SK-N-SH (cell line): ENCODE data around the gene PLPPR2. TPM values are rescaled to one million over a fixed set of nuclear protein-coding genes. Genes with fewer than 3 reads are reported as not detected.

Experiments used
- CTCF ChIA-PET: fragments of 300-600, 350-600 bp; formaldehyde crosslinking; extraction: SDS; loops from one replicate; lab custom pipeline; 2021; lab: Yijun Ruan, JAX
- POLR2A ChIA-PET: fragments of 350-600 bp; sonication (Branson Sonifier 250); formaldehyde crosslinking; extraction: SDS; loops from one replicate; lab custom pipeline; 2020; ENCODE audit warnings: antibody characterized with exemption, inconsistent platforms; lab: Yijun Ruan, JAX
- DNase-seq: peaks from one replicate; pipeline ENCODE4 v3.0.0; 2012
- H2AFZ ChIP-seq: fragments of 200-600 bp; sonication (generic); 2 replicates; pipeline ENCODE4 v1.8.1; 2016; ENCODE audit warnings: antibody characterized with exemption, mild to moderate bottlenecking, low read depth
- H3F3A ChIP-seq: fragments of 200-600 bp; sonication (generic); replicated peaks from 2 replicates; pipeline ENCODE3; 2016; ENCODE audit warnings: antibody characterized with exemption, mild to moderate bottlenecking; ENCODE audit not compliant: insufficient read depth
- H3K27ac ChIP-seq, 2 experiments: fragments of 200-500 bp in 1 of 2; fragments of 200-600 bp in 1 of 2; sonication (Bioruptor generic) in 1 of 2; sonication (generic), shearing (Covaris generic) in 1 of 2; 2 replicates each; pipeline versions ENCODE4 v1.5.1 to v1.6.1; 2014 to 2016; ENCODE audit warnings: low read depth in 2 of 2, inconsistent platforms in 1 of 2, low read length in 1 of 2, mild to moderate bottlenecking in 1 of 2, mixed read lengths in 1 of 2
- H3K27me3 ChIP-seq: fragments of 200-600 bp; sonication (generic), shearing (Covaris generic); 2 replicates; pipeline ENCODE4 v1.6.1; 2016; ENCODE audit warnings: mixed run types; ENCODE audit not compliant: insufficient read depth
- H3K36me3 ChIP-seq, 2 experiments: fragments of 200-500 bp in 1 of 2; fragments of 200-600 bp in 1 of 2; sonication (Bioruptor generic) in 1 of 2; sonication (generic) in 1 of 2; replicated peaks in 1 of 2; 2 replicates each; pipeline versions ENCODE3 to v1.5.1; 2014 to 2016; ENCODE audit warnings: low read length in 1 of 2, mild to moderate bottlenecking in 1 of 2; ENCODE audit not compliant: insufficient read depth in 2 of 2, control insufficient read depth in 1 of 2
- H3K4me1 ChIP-seq, 2 experiments: fragments of 200-500 bp in 1 of 2; fragments of 200-600 bp in 1 of 2; sonication (Bioruptor generic) in 1 of 2; sonication (generic), shearing (Covaris generic) in 1 of 2; 2 replicates each; pipeline versions ENCODE4 v1.5.1 to v1.6.1; 2014 to 2016; ENCODE audit warnings: low read depth in 1 of 2, low read length in 1 of 2, mixed run types in 1 of 2; ENCODE audit not compliant: insufficient read depth in 2 of 2, control insufficient read depth in 1 of 2
- H3K4me2 ChIP-seq: fragments of 200-600 bp; sonication (generic), shearing (Covaris generic); 2 replicates; pipeline ENCODE4 v1.6.1; 2017; ENCODE audit warnings: mixed run types
- H3K4me3 ChIP-seq, 2 experiments: fragments of 200-500 bp in 1 of 2; fragments of 200-600 bp in 1 of 2; sonication (Bioruptor generic) in 1 of 2; sonication (generic), shearing (Covaris generic) in 1 of 2; 2 replicates each; pipeline versions ENCODE4 v1.5.1 to v1.8.1; 2014 to 2016; ENCODE audit warnings: low read depth in 2 of 2, inconsistent platforms in 1 of 2, low read length in 1 of 2, mild to moderate bottlenecking in 1 of 2, mixed read lengths in 1 of 2, moderate library complexity in 1 of 2
- H3K79me2 ChIP-seq: fragments of 200-600 bp; sonication (generic); 2 replicates; pipeline ENCODE4 v1.8.1; 2017; ENCODE audit warnings: mild to moderate bottlenecking; ENCODE audit not compliant: insufficient read depth
- H3K9ac ChIP-seq: fragments of 200-600 bp; sonication (generic); 2 replicates; pipeline ENCODE4 v1.6.1; 2017; ENCODE audit warnings: mixed run types
- H3K9me2 ChIP-seq: fragments of 200-600 bp; sonication (generic); 2 replicates; pipeline ENCODE4 v1.6.1; 2017; ENCODE audit warnings: mixed run types
- H3K9me3 ChIP-seq: fragments of 200-600 bp; sonication (generic); 2 replicates; pipeline ENCODE4 v1.6.1; 2017; ENCODE audit warnings: mixed run types, mild to moderate bottlenecking, moderate library complexity
- H4K20me1 ChIP-seq: fragments of 200-600 bp; sonication (generic); 2 replicates; pipeline ENCODE4 v1.6.1; 2017; ENCODE audit warnings: mild to moderate bottlenecking, mixed run types; ENCODE audit not compliant: insufficient read depth
- FOSL2 ChIP-seq: IDR thresholded peaks from 2 replicates; pipeline ENCODE4 v1.4.0; 2012; ENCODE audit warnings: low read depth, mild to moderate bottlenecking, moderate library complexity, borderline replicate concordance
- FOXM1 ChIP-seq: IDR thresholded peaks from 2 replicates; pipeline ENCODE4 v1.4.0; 2012; ENCODE audit warnings: low read depth, mild to moderate bottlenecking
- GATA2 ChIP-seq: sonication (generic); formaldehyde crosslinking; IDR thresholded peaks from 2 replicates; pipeline ENCODE4 v1.5.0; 2020; ENCODE audit warnings: mild to moderate bottlenecking, missing genetic modification reagents
- JUND ChIP-seq: IDR thresholded peaks from 2 replicates; pipeline ENCODE4 v1.4.0; 2012
- MEF2A ChIP-seq: IDR thresholded peaks from 2 replicates; pipeline ENCODE4 v1.4.0; 2012; ENCODE audit warnings: low read depth, borderline replicate concordance
- NFIC ChIP-seq: IDR thresholded peaks from 2 replicates; pipeline ENCODE4 v1.4.0; 2012; ENCODE audit warnings: borderline replicate concordance
- NRF1 ChIP-seq: IDR thresholded peaks from 2 replicates; pipeline ENCODE4 v1.6.1; 2012; ENCODE audit warnings: low read depth, mild to moderate bottlenecking, low read length
- RFX5 ChIP-seq: IDR thresholded peaks from 2 replicates; pipeline ENCODE4 v1.6.1; 2012; ENCODE audit warnings: mild to moderate bottlenecking, improper control_type of control experiment, low read length
- RXRA ChIP-seq: IDR thresholded peaks from 2 replicates; pipeline ENCODE4 v1.4.0; 2012; ENCODE audit warnings: low read depth, mild to moderate bottlenecking, borderline replicate concordance
- TCF12 ChIP-seq: IDR thresholded peaks from 2 replicates; pipeline ENCODE4 v1.4.0; 2012
- YY1 ChIP-seq: IDR thresholded peaks from 2 replicates; pipeline ENCODE4 v1.4.0; 2012; ENCODE audit warnings: low read depth, mild to moderate bottlenecking
- WGBS: methylation state at CpG from one replicate; pipeline ENCODE4 v1.1.6; 2017; ENCODE audit warnings: low lambda C conversion rate; 5-methylcytosine and 5-hydroxymethylcytosine counted together
- polyA plus RNA-seq, 3 experiments: library from polyadenylated mRNA; depleted of rRNA; stranded (reverse); fragments of >200 nt; gene quantifications; 2 replicates each; pipeline ENCODE4 v1.2.3, GENCODE V29; 2012
- TF ChIP-seq, protein P1 (sequence below): fragments of 150-350 bp; IDR thresholded peaks from 2 replicates; pipeline ENCODE4 v1.6.1; 2016; ENCODE audit warnings: mild to moderate bottlenecking, low read depth, low read length

PLPPR2 gene
- polyA plus RNA-seq, 1 of the 3 experiments (the other 2 are of a cell fraction) = 26.2 TPM

DNA sequence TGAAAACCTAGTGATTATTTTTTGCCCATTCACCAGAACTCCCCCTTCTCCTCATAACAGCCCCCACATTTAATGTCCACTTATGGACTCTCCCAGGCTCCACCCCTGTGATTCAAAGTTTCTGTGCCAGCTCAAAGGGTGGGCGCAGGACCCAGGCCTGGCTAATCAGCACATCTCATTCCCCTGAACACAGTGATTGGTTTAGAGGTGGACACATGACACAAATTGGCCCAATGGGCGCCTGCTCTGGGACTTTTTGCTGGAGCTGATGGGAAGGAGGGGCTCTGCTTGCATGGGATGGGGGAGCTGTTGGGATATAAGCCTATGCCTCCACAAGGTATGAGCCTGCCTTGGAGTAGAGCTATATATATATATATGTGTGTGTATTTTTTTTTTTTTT lies 35.1 kb downstream of the PLPPR2 start (continued):
- TF ChIP-seq RXRA (no peak), FOXM1 (no peak), JUND (no peak), TCF12 (no peak), RFX5 (no peak)
- TF ChIP-seq, protein P1, sequence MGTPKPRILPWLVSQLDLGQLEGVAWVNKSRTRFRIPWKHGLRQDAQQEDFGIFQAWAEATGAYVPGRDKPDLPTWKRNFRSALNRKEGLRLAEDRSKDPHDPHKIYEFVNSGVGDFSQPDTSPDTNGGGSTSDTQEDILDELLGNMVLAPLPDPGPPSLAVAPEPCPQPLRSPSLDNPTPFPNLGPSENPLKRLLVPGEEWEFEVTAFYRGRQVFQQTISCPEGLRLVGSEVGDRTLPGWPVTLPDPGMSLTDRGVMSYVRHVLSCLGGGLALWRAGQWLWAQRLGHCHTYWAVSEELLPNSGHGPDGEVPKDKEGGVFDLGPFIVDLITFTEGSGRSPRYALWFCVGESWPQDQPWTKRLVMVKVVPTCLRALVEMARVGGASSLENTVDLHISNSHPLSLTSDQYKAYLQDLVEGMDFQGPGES = no peak

GRCh38 chr19:11390933-11391680 lies 35.9 kb downstream of the PLPPR2 start:
- H3K9me2 ChIP-seq = no peaks in the 10 kb centered on the region
- H3K27ac ChIP-seq = no peak overlapping the region
- no peak for TF ChIP-seq NFIC
- TF ChIP-seq NRF1 = no peak
- TF ChIP-seq MEF2A = no peak
- TF ChIP-seq GATA2 (CRISPR knock-in tag) = no peak
- TF ChIP-seq, all 33 proteins: peak for 0
- Histone ChIP-seq H3K4me1 (no peaks in the 10 kb centered on the region), H3K4me2 (no peak overlapping the region), H3K79me2 (no peaks in the 10 kb centered on the region), H2AFZ (no peak overlapping the region), H3K36me3 (no peaks in the 10 kb centered on the region), H3K4me3 (no peak overlapping the region), H3K9ac (no peak overlapping the region), H4K20me1 (no peaks in the 10 kb centered on the region), H3K9me3 (no peaks in the 10 kb centered on the region), H3F3A (peaks cover 3% of the 10 kb centered on the region), H3K27me3 (no peaks in the 10 kb centered on the region)
- DNase-seq = no peak
- POLR2A ChIA-PET = interaction anchor here (1.2 kb wide), 1 partner anchor 8 kb away, joined by 3 read pairs; no protein-coding TSS in a partner anchor
- CTCF ChIA-PET = interaction anchor here (1.0 to 1.7 kb wide), 4 partner anchors 10 to 97 kb away, joined by 3 to 8 read pairs (median 4); partner anchors contain the start of genes ODAD3 and PRKCSH
- 64% methylated on average over 4 of the region's 4 CpGs for WGBS

DNA sequence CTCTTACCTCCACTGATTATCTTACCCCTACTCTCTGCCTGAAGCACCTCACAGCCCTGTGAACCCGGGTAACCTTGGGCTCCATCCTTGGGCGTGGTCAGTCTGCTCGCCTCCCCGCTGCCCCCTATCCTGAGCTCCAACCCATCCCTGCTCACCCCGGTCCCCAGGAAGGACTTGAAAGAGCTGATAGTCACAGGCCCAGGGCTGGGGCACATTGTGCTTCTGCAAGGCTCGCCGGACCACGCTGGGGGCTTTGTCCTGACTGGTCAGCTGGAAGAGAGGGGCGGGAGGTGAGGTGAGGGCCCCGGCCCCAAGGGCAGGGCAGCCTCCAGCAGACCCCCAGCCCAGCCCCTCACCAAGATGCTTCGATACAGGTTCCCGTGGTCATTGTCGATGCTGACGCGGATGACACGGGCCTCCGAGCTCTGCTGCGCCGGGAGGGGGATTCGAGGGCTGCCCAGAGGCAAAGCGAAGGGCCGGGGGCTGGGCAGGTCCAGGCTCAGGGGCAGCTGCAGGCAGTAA lies 41.9 kb downstream of the PLPPR2 start:
- Histone ChIP-seq H3K9me2 (no peaks in the 10 kb centered on the region), H3F3A (no peaks in the 10 kb centered on the region), H3K27me3 (no peaks in the 10 kb centered on the region), H3K27ac (no peak overlapping the region), H3K9me3 (no peaks in the 10 kb centered on the region), H3K4me1 (no peaks in the 10 kb centered on the region), H3K79me2 (no peaks in the 10 kb centered on the region), H3K9ac (no peak overlapping the region), H3K4me3 (no peak overlapping the region), H4K20me1 (no peaks in the 10 kb centered on the region), H2AFZ (no peak overlapping the region), H3K36me3 (no peaks in the 10 kb centered on the region), H3K4me2 (no peak overlapping the region)
- POLR2A ChIA-PET = no interaction called here
- TF ChIP-seq FOSL2 = no peak
- TF ChIP-seq YY1 = no peak
- WGBS = 81% methylated on average over 8 of the region's 22 CpGs
- CTCF ChIA-PET = interaction anchor here (0.9 to 1.3 kb wide), 2 partner anchors 13 to 16 kb away, joined by 3 to 5 read pairs; partner anchors contain the start of gene EPOR
- no peak for DNase-seq
